Measurements from ENCODE around the gene AK4. TPM values are rescaled to one million over a fixed set of nuclear protein-coding genes. Genes with fewer than 3 reads are reported as not detected.
"Not testable (repeated sequence)": the region's sequence is repeated elsewhere in the genome, so short reads cannot be mapped to it uniquely, and the experiment has no call there.

The AK4 gene
- polyA plus RNA-seq, 2 of the 4 experiments (the other 2 are of a cell fraction), result 10.6 to 25.9 TPM

DNA sequence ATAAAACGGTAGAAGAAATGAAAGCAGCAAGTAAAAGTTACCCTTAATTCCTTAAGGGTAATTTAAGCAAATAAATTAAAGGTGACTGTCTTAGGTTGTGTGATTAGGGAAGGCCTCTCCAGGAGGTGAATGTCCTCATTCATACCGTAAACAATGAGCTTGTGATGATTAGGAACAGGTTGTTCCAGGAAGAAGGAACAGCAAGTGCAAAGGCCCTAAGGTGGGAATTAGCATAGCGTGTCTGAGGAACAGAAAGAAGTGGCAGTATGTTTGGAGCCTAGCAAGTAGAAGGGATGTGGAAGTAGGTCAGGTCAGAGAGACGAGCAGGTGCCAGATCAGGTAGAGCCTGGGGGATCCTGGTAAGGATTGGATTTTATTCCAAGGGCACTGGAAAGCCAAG, 5.6 kb downstream of the AK4 start:
- no peak overlapping the region; a peak in 1 of 6 replicates for H3K27ac ChIP-seq
- no peak for FAIRE-seq
- ChIA-PET CTCF (interaction anchor here (1.1 kb wide), 1 partner anchor 38 kb away, joined by 3 read pairs; no protein-coding TSS in a partner anchor), POLR2A (no interaction called here)
- TF ChIP-seq JUN (IDR thresholded peaks at IDR 0.05) (no peak), TP53 (CRISPR knock-in tag; IDR thresholded peaks at IDR 0.05) (no peak)
- no peak overlapping the region for H3K4me2 ChIP-seq
- H3K4me1 ChIP-seq, result peaks cover 6% of the 10 kb centered on the region
- WGBS (ENCODE audit: missing lambda C conversion rate), result 87% methylated on average over 4 of the region's 4 CpGs
- H3K9me3 ChIP-seq, result no peaks in the 10 kb centered on the region
- H3K4me3 ChIP-seq, result no peak overlapping the region
- no peak for ATAC-seq
- DNase-seq (ENCODE audit: low read depth in 1 of 2, low spot score in 1 of 2), result no peak

DNA sequence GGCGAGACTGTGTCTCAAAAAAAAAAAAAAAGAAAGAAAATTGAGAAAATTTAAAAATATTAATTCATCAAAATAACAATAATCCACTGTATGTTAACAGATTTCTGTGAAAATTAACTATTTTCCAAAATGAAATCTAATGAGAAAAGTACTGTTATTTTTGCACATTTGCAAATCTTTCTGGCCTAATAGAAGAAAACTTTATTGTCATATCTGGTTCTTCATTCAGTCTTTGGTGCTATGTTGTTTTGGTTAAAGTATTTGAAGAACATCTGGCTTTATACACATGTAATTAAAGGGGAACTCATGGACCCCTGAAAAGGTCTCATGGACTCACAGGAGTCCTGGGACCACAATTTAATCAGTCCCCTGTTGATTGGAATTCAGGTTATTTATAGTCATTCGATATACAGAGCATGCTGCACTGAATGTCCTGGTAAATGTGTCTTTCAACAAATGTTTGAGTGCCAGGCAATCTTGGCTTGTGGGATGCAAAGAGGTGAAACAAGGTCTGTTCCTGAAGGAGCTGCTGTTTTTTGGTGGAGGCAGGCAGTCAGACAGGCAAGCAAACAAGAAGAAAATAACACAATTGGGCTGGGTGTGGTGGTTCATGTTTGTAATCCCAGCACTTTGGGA, 9.0 kb downstream of the AK4 start:
- Histone ChIP-seq H3K4me2 (no peak overlapping the region), H3K4me3 (no peak overlapping the region), H3K4me1 (peaks cover 24% of the 10 kb centered on the region), H3K27ac (no peak overlapping the region), H3K9me3 (no peaks in the 10 kb centered on the region)
- CTCF ChIA-PET, result interaction anchor here (0.9 kb wide), 1 partner anchor 530 kb away, joined by 4 read pairs; no protein-coding TSS in a partner anchor
- no peak for ATAC-seq
- no peak for FAIRE-seq
- TF ChIP-seq ZFP36 (IDR thresholded peaks at IDR 0.05; ENCODE audit: borderline replicate concordance, partially characterized antibody), result no peak
- TF ChIP-seq BHLHE40 (IDR thresholded peaks at IDR 0.05; ENCODE audit: low read depth, low read length), result no peak
- TF ChIP-seq, protein P1, sequence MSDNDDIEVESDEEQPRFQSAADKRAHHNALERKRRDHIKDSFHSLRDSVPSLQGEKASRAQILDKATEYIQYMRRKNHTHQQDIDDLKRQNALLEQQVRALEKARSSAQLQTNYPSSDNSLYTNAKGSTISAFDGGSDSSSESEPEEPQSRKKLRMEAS (IDR thresholded peaks at IDR 0.05), result no peak
- no peak for TF ChIP-seq JUNB (IDR thresholded peaks at IDR 0.05)
- DNase-seq (ENCODE audit: low read depth in 1 of 2, low spot score in 1 of 2), result no peak
- POLR2A ChIA-PET, result no interaction called here
- WGBS (ENCODE audit: missing lambda C conversion rate), result 89% methylated on average over 2 of the region's 2 CpGs

DNA sequence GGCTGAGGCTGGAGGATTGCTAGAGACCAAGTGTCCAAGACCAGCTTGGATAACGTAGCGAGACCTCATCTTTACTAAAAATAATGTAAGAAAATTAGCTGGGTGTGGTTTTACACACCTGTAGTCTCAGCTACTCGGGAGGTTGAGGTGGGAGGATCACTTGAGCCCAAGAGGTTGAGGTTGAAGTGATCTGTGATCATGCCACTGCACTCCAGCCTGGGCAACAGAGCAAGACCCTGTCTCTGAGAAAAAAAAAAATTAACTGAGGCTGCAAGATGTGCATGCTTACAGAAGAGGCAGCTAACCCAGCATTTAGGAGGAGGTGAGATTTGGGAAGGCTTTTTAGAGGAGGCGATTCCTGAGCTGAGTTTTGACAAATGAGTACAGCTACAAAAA, 9.5 kb downstream of the AK4 start:
- no peak for ATAC-seq
- 99% methylated on average over 4 of the region's 4 CpGs for WGBS (ENCODE audit: missing lambda C conversion rate)
- FAIRE-seq, result no peak
- H3K4me3 ChIP-seq, result no peak overlapping the region
- H3K4me2 ChIP-seq, result no peak overlapping the region
- no peak for DNase-seq (ENCODE audit: low read depth in 1 of 2, low spot score in 1 of 2)
- TF ChIP-seq CBX8 (IDR thresholded peaks at IDR 0.05) (no peak), CHD2 (IDR thresholded peaks at IDR 0.05; ENCODE audit: low read length, partially characterized antibody) (no peak), POLR2AphosphoS2 (conservative IDR thresholded peaks at IDR 0.05; ENCODE audit: low read length) (no peak), RFX5 (IDR thresholded peaks at IDR 0.05) (no peak), EHF (CRISPR knock-in tag; IDR thresholded peaks at IDR 0.05) (no peak), SMC3 (IDR thresholded peaks at IDR 0.05) (no peak)
- TF ChIP-seq, protein P2, sequence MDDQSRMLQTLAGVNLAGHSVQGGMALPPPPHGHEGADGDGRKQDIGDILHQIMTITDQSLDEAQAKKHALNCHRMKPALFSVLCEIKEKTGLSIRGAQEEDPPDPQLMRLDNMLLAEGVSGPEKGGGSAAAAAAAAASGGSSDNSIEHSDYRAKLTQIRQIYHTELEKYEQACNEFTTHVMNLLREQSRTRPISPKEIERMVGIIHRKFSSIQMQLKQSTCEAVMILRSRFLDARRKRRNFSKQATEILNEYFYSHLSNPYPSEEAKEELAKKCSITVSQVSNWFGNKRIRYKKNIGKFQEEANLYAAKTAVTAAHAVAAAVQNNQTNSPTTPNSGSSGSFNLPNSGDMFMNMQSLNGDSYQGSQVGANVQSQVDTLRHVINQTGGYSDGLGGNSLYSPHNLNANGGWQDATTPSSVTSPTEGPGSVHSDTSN (IDR thresholded peaks at IDR 0.05), result no peak
- TF ChIP-seq, protein P3, sequence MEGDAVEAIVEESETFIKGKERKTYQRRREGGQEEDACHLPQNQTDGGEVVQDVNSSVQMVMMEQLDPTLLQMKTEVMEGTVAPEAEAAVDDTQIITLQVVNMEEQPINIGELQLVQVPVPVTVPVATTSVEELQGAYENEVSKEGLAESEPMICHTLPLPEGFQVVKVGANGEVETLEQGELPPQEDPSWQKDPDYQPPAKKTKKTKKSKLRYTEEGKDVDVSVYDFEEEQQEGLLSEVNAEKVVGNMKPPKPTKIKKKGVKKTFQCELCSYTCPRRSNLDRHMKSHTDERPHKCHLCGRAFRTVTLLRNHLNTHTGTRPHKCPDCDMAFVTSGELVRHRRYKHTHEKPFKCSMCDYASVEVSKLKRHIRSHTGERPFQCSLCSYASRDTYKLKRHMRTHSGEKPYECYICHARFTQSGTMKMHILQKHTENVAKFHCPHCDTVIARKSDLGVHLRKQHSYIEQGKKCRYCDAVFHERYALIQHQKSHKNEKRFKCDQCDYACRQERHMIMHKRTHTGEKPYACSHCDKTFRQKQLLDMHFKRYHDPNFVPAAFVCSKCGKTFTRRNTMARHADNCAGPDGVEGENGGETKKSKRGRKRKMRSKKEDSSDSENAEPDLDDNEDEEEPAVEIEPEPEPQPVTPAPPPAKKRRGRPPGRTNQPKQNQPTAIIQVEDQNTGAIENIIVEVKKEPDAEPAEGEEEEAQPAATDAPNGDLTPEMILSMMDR (IDR thresholded peaks at IDR 0.05), result no peak
- TF ChIP-seq, protein P4, sequence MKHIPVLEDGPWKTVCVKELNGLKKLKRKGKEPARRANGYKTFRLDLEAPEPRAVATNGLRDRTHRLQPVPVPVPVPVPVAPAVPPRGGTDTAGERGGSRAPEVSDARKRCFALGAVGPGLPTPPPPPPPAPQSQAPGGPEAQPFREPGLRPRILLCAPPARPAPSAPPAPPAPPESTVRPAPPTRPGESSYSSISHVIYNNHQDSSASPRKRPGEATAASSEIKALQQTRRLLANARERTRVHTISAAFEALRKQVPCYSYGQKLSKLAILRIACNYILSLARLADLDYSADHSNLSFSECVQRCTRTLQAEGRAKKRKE (CRISPR knock-in tag; IDR thresholded peaks at IDR 0.05; ENCODE audit: low read depth), result no peak
- no peaks in the 10 kb centered on the region for H3K9me3 ChIP-seq
- peak overlapping the region in 1 of 2 experiments; percentile 13; a peak in 1 of 6 replicates for H3K27ac ChIP-seq
- ChIA-PET CTCF (interaction anchor here (0.7 to 1.0 kb wide), 3 partner anchors 80 to 530 kb away, joined by 3 to 4 read pairs (median 3); no protein-coding TSS in a partner anchor), POLR2A (no interaction called here)
- peaks cover 24% of the 10 kb centered on the region for H3K4me1 ChIP-seq

DNA sequence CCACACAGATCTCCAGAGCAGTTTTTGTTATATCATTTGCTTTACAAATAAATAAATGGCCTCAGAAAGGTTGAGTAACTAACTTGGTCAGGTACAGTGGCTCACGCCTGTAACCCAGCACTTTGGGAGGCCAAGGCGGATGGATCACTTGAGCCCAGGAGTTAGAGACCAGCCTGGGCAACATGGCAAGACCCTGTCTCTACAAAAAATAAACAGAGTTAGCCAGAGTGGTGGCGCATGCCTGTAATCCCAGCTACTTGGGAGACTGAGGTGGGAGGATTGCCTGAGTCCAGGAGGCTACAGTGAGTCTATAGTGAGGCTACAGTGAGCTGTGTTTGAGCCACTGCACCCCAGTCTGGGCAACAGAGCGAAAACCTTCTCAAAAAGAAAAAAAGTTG, 11.3 kb downstream of the AK4 start:
- H3K4me1 ChIP-seq, result peaks cover 24% of the 10 kb centered on the region
- CTCF ChIA-PET; H3K4me3 ChIP-seq; ATAC-seq; POLR2A ChIA-PET; DNase-seq (ENCODE audit: low read depth in 1 of 2, low spot score in 1 of 2); FAIRE-seq; H3K9me3 ChIP-seq: not testable (repeated sequence)
- WGBS (ENCODE audit: missing lambda C conversion rate), result 88% methylated on average over 4 of the region's 4 CpGs
- H3K4me2 ChIP-seq, result peak overlapping the region; percentile 57
- peak overlapping the region; percentile 63 to 80 for H3K27ac ChIP-seq
